K562 (cell line): Measurements from ENCODE around the gene GOLGA5. TPM values are rescaled to one million over a fixed set of nuclear protein-coding genes. Genes with fewer than 3 reads are reported as not detected.
"Not testable (repeated sequence)": the region's sequence is repeated elsewhere in the genome, so short reads cannot be mapped to it uniquely, and the experiment has no call there.

ENCODE experiments used
- ATAC-seq: fragments of 200-7000 bp; cut with Tn5 transposase; 3 replicates; pipeline ENCODE4 v1.9.1; 2020; ENCODE audit warnings: moderate library complexity
- BruUV-seq: library from RNA; stranded (reverse); fragments of 400-500 nt; replicated peaks from 2 replicates; lab custom pipeline; 2021; lab: Mats Ljungman, UMichigan
- CTCF ChIA-PET: fragments of 300-600 bp; formaldehyde crosslinking; extraction: SDS; loops from one replicate; lab custom pipeline; 2021; ENCODE audit warnings: low intra/inter-chr PET ratio; lab: Yijun Ruan, JAX
- POLR2A ChIA-PET: fragments of 300-600, 350-650 bp; sonication (Branson Sonifier 250); formaldehyde crosslinking; extraction: SDS; loops from one replicate; lab custom pipeline; 2021; ENCODE audit warnings: antibody characterized with exemption, inconsistent platforms; lab: Yijun Ruan, JAX
- DNase-seq, 4 experiments: peaks; one replicate each; pipeline versions ENCODE4 v3.0.0 to v3.0.0-alpha.2; 2011 to 2018; ENCODE audit warnings: low spot score in 3 of 4, mixed read lengths in 3 of 4; ENCODE audit errors: extremely low read depth in 1 of 4
- FAIRE-seq: peaks from 2 replicates; lab custom pipeline; 2011; peaks lifted over from hg19 to GRCh38; lab: Jason Lieb, UNC
- H2AFZ ChIP-seq: 2 replicates; pipeline ENCODE4 v1.6.0; 2011; ENCODE audit warnings: low read depth, low read length, control low read depth, inconsistent platforms
- H3K27ac ChIP-seq: fragments of 200-600 bp; 3 replicates; pipeline ENCODE4 v1.8.0; 2011; ENCODE audit warnings: low read depth, mild to moderate bottlenecking, control low read depth, inconsistent platforms, low read length, moderate library complexity, mixed read lengths; ENCODE audit errors: extremely low read depth
- H3K27me3 ChIP-seq, 2 experiments: fragments of 300-600 bp in 1 of 2; 2 replicates in 1 of 2; 3 replicates in 1 of 2; pipeline versions ENCODE4 v1.6.0 to v1.8.0; 2011; ENCODE audit warnings: inconsistent platforms in 2 of 2, low read length in 2 of 2, mild to moderate bottlenecking in 1 of 2, mixed read lengths in 1 of 2, moderate library complexity in 1 of 2; ENCODE audit not compliant: control insufficient read depth in 2 of 2, insufficient read depth in 2 of 2
- H3K36me3 ChIP-seq: fragments of 300-600 bp; 3 replicates; pipeline ENCODE4 v1.8.0; 2011; ENCODE audit warnings: mild to moderate bottlenecking, low read length, inconsistent platforms; ENCODE audit not compliant: control insufficient read depth, insufficient read depth
- H3K4me1 ChIP-seq, 2 experiments: fragments of 200-600 bp in 1 of 2; replicated peaks in 1 of 2; 2 replicates in 1 of 2; 3 replicates in 1 of 2; pipeline versions ENCODE4 v1.5.1 to v1.8.0; 2011; ENCODE audit warnings: inconsistent platforms in 2 of 2, low read length in 2 of 2, mild to moderate bottlenecking in 1 of 2, mixed read lengths in 1 of 2, moderate library complexity in 1 of 2; ENCODE audit not compliant: control insufficient read depth in 2 of 2, insufficient read depth in 2 of 2
- H3K4me2 ChIP-seq: 2 replicates; pipeline ENCODE4 v1.6.1; 2011; ENCODE audit warnings: low read length, control low read depth, inconsistent platforms, mixed read lengths; ENCODE audit not compliant: insufficient read depth
- H3K4me3 ChIP-seq: fragments of 200-600 bp; sonication (generic), shearing (Covaris generic); 2 replicates; pipeline ENCODE4 v1.5.1; 2016; ENCODE audit warnings: control low read depth, inconsistent platforms
- H3K79me2 ChIP-seq: fragments of 200-600 bp; 3 replicates; pipeline ENCODE4 v1.8.0; 2011; ENCODE audit warnings: low read length, inconsistent platforms; ENCODE audit not compliant: control insufficient read depth, insufficient read depth
- H3K9ac ChIP-seq, 2 experiments: 2 replicates each; pipeline versions ENCODE4 v1.6.0 to v1.6.1; 2011; ENCODE audit warnings: low read depth in 2 of 2, low read length in 2 of 2, control low read depth in 1 of 2, inconsistent platforms in 1 of 2, mild to moderate bottlenecking in 1 of 2, mixed read lengths in 1 of 2; ENCODE audit not compliant: insufficient read depth in 1 of 2
- H3K9me1 ChIP-seq: one replicate; pipeline ENCODE4 v1.6.0; 2011; ENCODE audit warnings: inconsistent platforms, mild to moderate bottlenecking, low read length, moderate library complexity; ENCODE audit not compliant: control insufficient read depth, insufficient read depth
- H3K9me3 ChIP-seq: replicated peaks from 2 replicates; pipeline ENCODE4 v1.5.1; 2011; ENCODE audit warnings: low read depth, low read length, inconsistent platforms; ENCODE audit not compliant: control insufficient read depth, insufficient read depth
- H4K20me1 ChIP-seq: replicated peaks from 2 replicates; pipeline ENCODE4 v1.6.1; 2011; ENCODE audit warnings: low read length, inconsistent platforms, mixed read lengths; ENCODE audit not compliant: control insufficient read depth, insufficient read depth
- FOXJ2 ChIP-seq: fragments of 200-800 bp; sonication (Bioruptor generic); IDR thresholded peaks from 2 replicates; pipeline ENCODE4 v1.6.1; 2016; ENCODE audit warnings: missing genetic modification characterization, missing compliant biosample characterization
- HCFC1 ChIP-seq: IDR thresholded peaks from 2 replicates; pipeline ENCODE4 v1.6.1; 2012; ENCODE audit warnings: low read depth, low read length, improper control_type of control experiment
- WGBS: fragments of 100-300 bp; shearing (Covaris generic); methylation state at CpG from one replicate; pipeline ENCODE4 v1.1.6; 2016; ENCODE audit warnings: low coverage, mixed read lengths; ENCODE audit not compliant: insufficient coverage; ENCODE audit errors: missing lambda C conversion rate; 5-methylcytosine and 5-hydroxymethylcytosine counted together
- in situ Hi-C: fragments of 300-500 bp; cut with MboI; formaldehyde crosslinking; loops from 4 replicates; pipeline ENCODE4 v1.15.0; 2018; ENCODE audit warnings: inconsistent platforms, mixed read lengths
- intact Hi-C: fragments of 100-400 bp; cut with micrococcal nuclease; formaldehyde crosslinking; loops from 2 replicates; pipeline ENCODE4 v1.14.2; 2022
- polyA plus RNA-seq, 8 experiments: library from polyadenylated mRNA; depleted of rRNA in 4 of 8; stranded (reverse) in 5 of 8; unstranded in 3 of 8; fragments of >200 nt; fragmentation: Nextera tagmentation in 2 of 8; fragmentation: Illumina TruSeq in 1 of 8; extraction: Ambion mirVana in 2 of 8; extraction: Trizol in 1 of 8; gene quantifications; 2 replicates each; pipeline versions ENCODE4 v1.2.1 to v1.2.3, GENCODE V29; 2011 to 2014; ENCODE audit warnings: inconsistent platforms in 1 of 8, missing spikeins in 1 of 8
- total RNA-seq, 7 experiments: library from RNA; depleted of rRNA in 6 of 7; stranded (reverse); fragments of >200 nt in 6 of 7; fragmentation: Illumina TruSeq in 2 of 7; extraction: Trizol in 2 of 7; gene quantifications; 2 replicates each; pipeline versions ENCODE4 v1.2.1 to v1.2.3, GENCODE V29; 2011 to 2021; ENCODE audit warnings: low replicate concordance in 1 of 7
- TF ChIP-seq, protein P1 (sequence below): sonication (generic); formaldehyde crosslinking; IDR thresholded peaks from 2 replicates; pipeline ENCODE4 v1.5.0; 2020; ENCODE audit warnings: missing genetic modification reagents

The GOLGA5 gene
- total and polyA plus RNA-seq, 9 of the 15 experiments (the other 6 are each of a cell fraction or from before 2014, with no cell fraction given), result 5.7 to 19.6 (median 12.7) TPM

DNA sequence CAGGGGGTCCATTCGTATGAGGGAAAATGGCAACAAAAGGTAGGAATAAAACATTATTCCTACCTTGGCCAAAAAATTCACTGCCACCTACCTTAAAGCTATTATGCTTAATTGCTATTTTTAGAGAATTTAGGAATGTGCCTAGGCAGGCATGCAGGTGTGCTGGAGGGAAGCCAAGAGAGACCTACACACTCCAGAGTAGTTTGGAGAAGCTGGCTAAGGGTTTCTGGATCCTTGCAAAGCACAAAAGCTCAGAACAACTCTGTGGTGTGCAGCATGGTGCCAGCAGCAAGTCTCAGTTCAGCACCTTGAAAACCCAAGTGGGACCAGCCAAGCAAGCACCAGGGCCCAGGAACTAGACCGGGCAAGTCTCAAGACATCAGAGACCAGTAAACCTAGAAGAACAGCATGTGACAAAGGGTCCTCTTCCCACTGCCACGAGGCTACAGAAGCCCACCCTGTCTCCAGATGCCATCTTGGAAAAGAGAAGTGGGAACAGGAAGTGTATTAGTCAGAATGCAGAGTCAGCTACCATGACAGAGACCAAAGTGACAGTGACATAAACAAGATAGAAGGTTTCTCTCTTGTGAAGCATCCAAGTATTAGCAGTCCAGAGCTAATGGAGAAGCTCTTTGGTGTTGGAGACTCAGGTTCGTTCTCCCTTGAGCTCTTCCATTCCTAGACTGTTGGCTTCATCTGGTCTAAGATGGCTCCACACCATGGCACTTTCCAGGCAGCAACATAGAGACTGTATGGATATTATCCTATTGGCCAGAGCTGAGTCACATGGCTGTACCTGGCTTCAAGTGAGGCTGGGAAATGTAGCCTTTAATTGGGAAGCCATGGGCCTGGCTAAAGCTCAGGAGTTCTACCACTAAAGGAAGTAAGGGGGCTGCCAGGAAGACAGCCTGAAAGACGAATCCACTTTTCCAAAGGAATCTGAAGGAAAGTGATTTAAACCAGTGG lies 30.2 kb upstream of the GOLGA5 start:
- FAIRE-seq (peak; percentile 78), ATAC-seq (peak; percentile 87)
- intact Hi-C loops, H3K79me2 ChIP-seq, H3K9ac ChIP-seq, BruUV-seq, H3K4me2 ChIP-seq, H3K4me3 ChIP-seq, H3K9me1 ChIP-seq, H3K4me1 ChIP-seq, H3K27me3 ChIP-seq, POLR2A ChIA-PET, H3K9me3 ChIP-seq, DNase-seq, H3K27ac ChIP-seq, CTCF ChIA-PET, in situ Hi-C loops, H4K20me1 ChIP-seq, H3K36me3 ChIP-seq: not testable (repeated sequence)
- 12% methylated on average over 2 of the region's 5 CpGs for WGBS
- 0 out of 2 replicates have a peak overlapping the region, but pooled peaks have one; percentile 45 for H2AFZ ChIP-seq
- TF ChIP-seq, protein P1, sequence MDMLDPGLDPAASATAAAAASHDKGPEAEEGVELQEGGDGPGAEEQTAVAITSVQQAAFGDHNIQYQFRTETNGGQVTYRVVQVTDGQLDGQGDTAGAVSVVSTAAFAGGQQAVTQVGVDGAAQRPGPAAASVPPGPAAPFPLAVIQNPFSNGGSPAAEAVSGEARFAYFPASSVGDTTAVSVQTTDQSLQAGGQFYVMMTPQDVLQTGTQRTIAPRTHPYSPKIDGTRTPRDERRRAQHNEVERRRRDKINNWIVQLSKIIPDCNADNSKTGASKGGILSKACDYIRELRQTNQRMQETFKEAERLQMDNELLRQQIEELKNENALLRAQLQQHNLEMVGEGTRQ (CRISPR knock-in tag), result peak; percentile 73
- TF ChIP-seq HCFC1, result 0 out of 2 replicates have a peak, but pooled peaks have one; percentile 28

- H3K79me2 ChIP-seq, H3K36me3 ChIP-seq, ATAC-seq, H3K27ac ChIP-seq, H3K9me3 ChIP-seq, intact Hi-C loops, H3K4me2 ChIP-seq, H3K9me1 ChIP-seq, H2AFZ ChIP-seq, H3K9ac ChIP-seq, CTCF ChIA-PET, in situ Hi-C loops, DNase-seq, FAIRE-seq, H3K4me1 ChIP-seq, H3K4me3 ChIP-seq, H4K20me1 ChIP-seq, H3K27me3 ChIP-seq, BruUV-seq: not testable (repeated sequence)
- TF ChIP-seq FOXJ2, result peak; percentile 96
- WGBS, result 0% methylated on average over 1 of the region's 1 CpG
- POLR2A ChIA-PET, result interaction anchor here (0.7 to 1.1 kb wide), 2 partner anchors 9 to 280 kb away, joined by 3 to 4 read pairs; no protein-coding TSS in a partner anchor
Observed at GRCh38 chr14:92768236-92768635, 25.9 kb upstream of the GOLGA5 start.
